Fibroblast of lung (primary cell): Measurements from ENCODE around the gene TNNC2. TPM values are rescaled to one million over a fixed set of nuclear protein-coding genes. Genes with fewer than 3 reads are reported as not detected.
A peak's percentile ranks its signal among the peaks of the same experiment; 100 is the strongest.

ENCODE experiments used
- DNase-seq, 2 donors: peaks; one replicate each; pipeline versions ENCODE4 v3.0.0 to v3.0.0-alpha.2; 2010; ENCODE audit warnings: low read depth in 2 of 2
- H2AFZ ChIP-seq: 2 replicates; pipeline ENCODE4 v1.5.1; 2012; ENCODE audit warnings: low read length, control low read depth, inconsistent platforms
- H3K27ac ChIP-seq: 2 replicates; pipeline ENCODE4 v1.5.1; 2011; ENCODE audit warnings: low read length, control low read depth; ENCODE audit not compliant: insufficient read depth
- H3K27me3 ChIP-seq: 2 replicates; pipeline ENCODE4 v1.5.1; 2011; ENCODE audit warnings: mild to moderate bottlenecking, low read length; ENCODE audit not compliant: control insufficient read depth, insufficient read depth
- H3K36me3 ChIP-seq: 2 replicates; pipeline ENCODE4 v1.5.1; 2011; ENCODE audit warnings: low read length; ENCODE audit not compliant: control insufficient read depth, insufficient read depth
- H3K4me1 ChIP-seq: 2 replicates; pipeline ENCODE4 v1.5.1; 2011; ENCODE audit warnings: low read length; ENCODE audit not compliant: control insufficient read depth, insufficient read depth; ENCODE audit errors: extremely low read depth
- H3K4me2 ChIP-seq: 2 replicates; pipeline ENCODE4 v1.5.1; 2011; ENCODE audit warnings: low read length, control low read depth; ENCODE audit not compliant: insufficient read depth; ENCODE audit errors: extremely low read depth
- H3K4me3 ChIP-seq, 4 experiments: fragments of 200-600 bp in 1 of 4; sonication (generic) in 1 of 4; replicated peaks in 1 of 4; 2 replicates each; pipeline ENCODE4 v1.5.1; 2011 to 2016; ENCODE audit warnings: low read length in 4 of 4, low read depth in 3 of 4, mild to moderate bottlenecking in 3 of 4, control low read depth in 2 of 4, inconsistent platforms in 1 of 4, mixed read lengths in 1 of 4; ENCODE audit not compliant: insufficient read depth in 1 of 4; ENCODE audit errors: control extremely low read depth in 1 of 4
- H3K79me2 ChIP-seq: 2 replicates; pipeline ENCODE4 v1.5.1; 2012; ENCODE audit warnings: mild to moderate bottlenecking, low read length, inconsistent platforms; ENCODE audit not compliant: control insufficient read depth, insufficient read depth
- H3K9ac ChIP-seq: 2 replicates; pipeline ENCODE4 v1.5.1; 2011; ENCODE audit warnings: mild to moderate bottlenecking, low read length, control low read depth; ENCODE audit not compliant: insufficient read depth
- H3K9me3 ChIP-seq: 2 replicates; pipeline ENCODE4 v1.5.1; 2012; ENCODE audit warnings: low read depth, low read length; ENCODE audit not compliant: control insufficient read depth, insufficient read depth
- H4K20me1 ChIP-seq: 2 replicates; pipeline ENCODE4 v1.5.1; 2011; ENCODE audit warnings: low read length; ENCODE audit not compliant: control insufficient read depth, insufficient read depth; ENCODE audit errors: extremely low read depth
- CTCF ChIP-seq, 2 donors: IDR thresholded peaks in 1 of 2; conservative IDR thresholded peaks in 1 of 2; 1 replicate in 1 of 2; 2 replicates in 1 of 2; pipeline ENCODE4 v1.5.1; 2011 to 2012; ENCODE audit warnings: low read length in 2 of 2, control low read depth in 1 of 2, inconsistent platforms in 1 of 2, low read depth in 1 of 2, mild to moderate bottlenecking in 1 of 2
- EZH2 ChIP-seq: IDR thresholded peaks from 2 replicates; pipeline ENCODE4 v1.5.1; 2012; ENCODE audit warnings: low read length, control low read depth, mild to moderate bottlenecking; ENCODE audit errors: missing control alignments
- polyA plus RNA-seq, 2 donors: library from polyadenylated mRNA; depleted of rRNA in 1 of 2; stranded (reverse) in 1 of 2; unstranded in 1 of 2; fragments of >200 nt; gene quantifications; 2 replicates each; pipeline ENCODE4 v1.2.1, GENCODE V29; 2011 to 2012; ENCODE audit warnings: missing spikeins in 1 of 2
- total RNA-seq: library from RNA; depleted of rRNA; stranded (reverse); fragments of >200 nt; gene quantifications from 2 replicates; pipeline ENCODE4 v1.2.1, GENCODE V29; 2014

The TNNC2 gene
- total and polyA plus RNA-seq, 2 donors (not counting 1 experiment from before 2014, with no cell fraction given): 1.3 to 1.4 TPM

DNA sequence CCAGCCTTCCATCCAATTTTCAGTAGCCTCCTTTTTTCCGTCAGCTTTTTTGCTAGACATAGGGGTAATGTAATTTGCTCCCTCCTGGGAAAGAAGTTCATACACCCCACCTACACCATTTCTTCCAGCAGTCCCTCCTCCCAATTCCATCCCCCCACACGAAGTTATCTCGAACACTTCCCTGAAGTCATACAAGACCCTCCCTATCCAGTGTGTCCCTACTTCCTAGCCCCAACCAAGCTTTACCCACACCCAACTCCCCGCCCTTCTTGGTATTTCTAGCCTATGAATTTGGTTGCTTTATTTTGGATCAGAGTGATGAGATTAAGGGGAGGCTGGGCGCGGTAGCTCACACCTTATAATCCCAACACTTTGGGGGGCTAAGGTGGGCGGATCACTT is 13.6 kb downstream of the TNNC2 start:
- Histone ChIP-seq H4K20me1 (no peaks in the 10 kb centered on the region), H3K9me3 (no peaks in the 10 kb centered on the region)

DNA sequence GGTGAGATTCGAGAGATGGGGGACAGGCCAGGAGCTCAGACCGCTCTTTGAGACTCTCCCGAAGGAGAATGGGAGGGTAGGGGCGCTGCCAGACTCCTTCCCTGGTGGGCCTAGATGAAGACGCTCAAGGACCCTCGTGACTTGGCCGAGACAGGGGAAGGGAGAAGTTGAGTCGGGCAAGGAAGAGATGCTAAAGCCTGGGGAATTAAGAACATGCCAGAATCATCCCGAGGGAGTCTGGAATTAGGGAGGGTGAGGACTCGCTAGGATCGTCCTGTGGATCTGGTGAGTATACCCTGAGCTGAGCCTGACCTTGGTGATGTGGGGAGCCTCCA is 14.1 kb downstream of the TNNC2 start:
- H3K9me3 ChIP-seq: no peaks in the 10 kb centered on the region
- H3K4me1 ChIP-seq: peaks cover 7% of the 10 kb centered on the region
- H3K79me2 ChIP-seq: peaks cover 23% of the 10 kb centered on the region
- no peaks in the 10 kb centered on the region for H3K27me3 ChIP-seq
- peak overlapping the region; percentile 73 to 83 (median 78) for H3K4me3 ChIP-seq
- H3K27ac ChIP-seq: peak overlapping the region; percentile 77
- no peak for TF ChIP-seq CTCF (conservative IDR thresholded peaks at IDR 0.05 in 1 of 2, IDR thresholded peaks at IDR 0.05 in 1 of 2; ENCODE audit: low read depth in 1 of 2, low read length in 2 of 2)
- TF ChIP-seq EZH2: no peak
- H2AFZ ChIP-seq: peak overlapping the region; percentile 66
- H3K9ac ChIP-seq: peak overlapping the region; percentile 60
- peak overlapping the region; percentile 89 for H3K4me2 ChIP-seq
- peaks cover 24% of the 10 kb centered on the region for H3K36me3 ChIP-seq
- no peaks in the 10 kb centered on the region for H4K20me1 ChIP-seq
- DNase-seq: no peak

More for the DNA sequence above, 13.6 kb downstream of the TNNC2 start:
- peak overlapping the region; percentile 60 for H3K9ac ChIP-seq
- H3K4me3 ChIP-seq: peak overlapping the region; percentile 73 to 83 (median 78)
- no peak overlapping the region for H2AFZ ChIP-seq
- H3K36me3 ChIP-seq: peaks cover 24% of the 10 kb centered on the region
- peak overlapping the region; percentile 89 for H3K4me2 ChIP-seq
- H3K4me1 ChIP-seq: peaks cover 10% of the 10 kb centered on the region
- peak overlapping the region; percentile 77 for H3K27ac ChIP-seq
- DNase-seq: no peak
- H3K79me2 ChIP-seq: peaks cover 23% of the 10 kb centered on the region
- TF ChIP-seq EZH2: no peak
- no peak for TF ChIP-seq CTCF (conservative IDR thresholded peaks at IDR 0.05 in 1 of 2, IDR thresholded peaks at IDR 0.05 in 1 of 2; ENCODE audit: low read depth in 1 of 2, low read length in 2 of 2)
- H3K27me3 ChIP-seq: no peaks in the 10 kb centered on the region

DNA sequence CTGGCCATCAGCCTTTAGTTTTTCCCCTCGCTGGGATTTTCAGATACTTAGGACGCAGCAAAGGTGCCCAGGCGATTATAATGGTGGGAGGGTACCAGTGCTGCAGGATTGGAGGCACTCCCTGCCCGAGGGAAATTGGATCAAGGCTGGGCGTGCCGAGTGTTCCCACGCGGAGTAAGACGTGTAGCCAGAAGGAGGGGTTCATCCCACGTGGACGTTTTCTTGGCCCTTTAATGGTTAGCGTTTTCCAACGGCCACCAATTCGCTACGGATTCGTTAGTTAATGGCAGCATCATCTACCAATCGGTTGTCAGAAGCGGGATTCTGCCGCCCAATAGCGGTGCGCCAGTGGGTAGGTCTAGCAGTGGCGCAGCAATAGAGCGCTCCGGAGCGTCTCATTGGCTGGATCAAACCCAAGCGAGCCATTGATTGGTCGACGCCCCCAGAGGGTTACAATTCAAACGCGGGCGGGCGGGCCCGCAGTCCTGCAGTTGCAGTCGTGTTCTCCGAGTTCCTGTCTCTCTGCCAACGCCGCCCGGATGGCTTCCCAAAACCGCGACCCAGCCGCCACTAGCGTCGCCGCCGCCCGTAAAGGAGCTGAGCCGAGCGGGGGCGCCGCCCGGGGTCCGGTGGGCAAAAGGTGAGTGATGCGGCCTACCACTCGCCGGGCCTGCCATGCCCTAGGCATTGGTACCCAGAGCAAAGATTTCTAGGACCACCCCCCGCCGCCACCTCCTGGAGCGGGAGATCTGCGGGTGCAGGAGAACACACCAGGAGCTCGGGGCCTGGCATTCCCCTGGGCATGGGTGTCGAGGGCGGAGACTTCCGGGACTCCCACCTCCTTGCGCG is 14.7 kb downstream of the TNNC2 start, which contains the start of gene UBE2C:
Gene UBE2C, plus strand, starts transcription at position 488 of the 849 bp plus-strand sequence. Its CDS starts 52 bp downstream, at position 540.
- Histone ChIP-seq H4K20me1 (no peaks in the 10 kb centered on the region), H3K4me2 (peak within 1 kb of the TSS; percentile 89), H2AFZ (peak within 1 kb of the TSS; percentile 66), H3K4me3 (peak within 1 kb of the TSS; percentile 73 to 83 (median 78)), H3K9ac (peak within 1 kb of the TSS; percentile 60), H3K4me1 (peaks cover 5% of the 10 kb centered on the region), H3K9me3 (no peaks in the 10 kb centered on the region), H3K36me3 (peaks cover 24% of the 10 kb centered on the region), H3K79me2 (peaks cover 23% of the 10 kb centered on the region), H3K27ac (peak within 1 kb of the TSS; percentile 77), H3K27me3 (no peaks in the 10 kb centered on the region)
- DNase-seq: peak; percentile 100
- TF ChIP-seq EZH2 (no peak), CTCF (conservative IDR thresholded peaks at IDR 0.05 in 1 of 2, IDR thresholded peaks at IDR 0.05 in 1 of 2; ENCODE audit: low read depth in 1 of 2, low read length in 2 of 2) (no peak)
